NCI-H82 treated with DMSO at 0.1 percent for 48 hours (cell line): ENCODE results near the gene CACHD1.
"Not testable (repeated sequence)": the region's sequence is repeated elsewhere in the genome, so short reads cannot be mapped to it uniquely, and the experiment has no call there.

Source experiments
- DNase-seq: peaks from one replicate; lab custom pipeline; 2025; ENCODE audit not compliant: unreplicated experiment; lab: John Stamatoyannopoulos, UW

The CACHD1 gene

GRCh38 chr1:64581135-64581842 is 111.4 kb downstream of the CACHD1 start:
- no peak for DNase-seq

- DNase-seq = no peak
Observed at GRCh38 chr1:64581843-64582185, 111.9 kb downstream of the CACHD1 start.

- no peak for DNase-seq
Observed at GRCh38 chr1:64584479-64584878, 114.5 kb downstream of the CACHD1 start.

GRCh38 chr1:64588876-64589275 is 118.9 kb downstream of the CACHD1 start:
- no peak for DNase-seq

GRCh38 chr1:64590316-64590715 is 120.4 kb downstream of the CACHD1 start:
- DNase-seq = no peak

- DNase-seq = no peak
Observed at GRCh38 chr1:64594446-64594845, 124.5 kb downstream of the CACHD1 start.

GRCh38 chr1:64595871-64596515 is 126.1 kb downstream of the CACHD1 start:
- no peak for DNase-seq

GRCh38 chr1:64597113-64597512 is 127.2 kb downstream of the CACHD1 start:
- DNase-seq = no peak

GRCh38 chr1:64598100-64598571 is 128.2 kb downstream of the CACHD1 start:
- no peak for DNase-seq

GRCh38 chr1:64599242-64599641 is 129.3 kb downstream of the CACHD1 start:
- no peak for DNase-seq

- DNase-seq = peak; percentile 59
Observed at GRCh38 chr1:64601207-64601606, 131.3 kb downstream of the CACHD1 start.

GRCh38 chr1:64608005-64608650 is 138.2 kb downstream of the CACHD1 start:
- DNase-seq = no peak

- no peak for DNase-seq
Observed at GRCh38 chr1:64608651-64609048, 138.7 kb downstream of the CACHD1 start.

- DNase-seq = not testable (repeated sequence)
Observed at GRCh38 chr1:64610950-64611349, 141.0 kb downstream of the CACHD1 start.

GRCh38 chr1:64616039-64616438 is 146.1 kb downstream of the CACHD1 start:
- no peak for DNase-seq

- DNase-seq = peak; percentile 85
Observed at GRCh38 chr1:64623750-64624191, 153.8 kb downstream of the CACHD1 start.

- DNase-seq = peak; percentile 36
Observed at GRCh38 chr1:64624218-64624713, 154.3 kb downstream of the CACHD1 start.

GRCh38 chr1:64624808-64625207 is 154.9 kb downstream of the CACHD1 start:
- no peak for DNase-seq

GRCh38 chr1:64630611-64631010 is 160.7 kb downstream of the CACHD1 start:
- DNase-seq = no peak

GRCh38 chr1:64631346-64632034 is 161.6 kb downstream of the CACHD1 start:
- no peak for DNase-seq

GRCh38 chr1:64632936-64633335 is 163.0 kb downstream of the CACHD1 start:
- DNase-seq = no peak
